GM10248 (cell line): ENCODE results near the gene FHIP2A.
"Not testable (repeated sequence)": the region's sequence is repeated elsewhere in the genome, so short reads cannot be mapped to it uniquely, and the experiment has no call there.

ENCODE experiments used
- CTCF ChIA-PET: fragments of 300-600 bp; sonication (Branson Sonifier 250); formaldehyde crosslinking; extraction: SDS; loops from one replicate; lab custom pipeline; 2021; ENCODE audit warnings: antibody characterized with exemption; lab: Yijun Ruan, JAX
- POLR2A ChIA-PET: fragments of 350-650 bp; sonication (Branson Sonifier 250); formaldehyde crosslinking; extraction: SDS; loops from one replicate; lab custom pipeline; 2020; ENCODE audit warnings: antibody characterized with exemption; lab: Yijun Ruan, JAX
- DNase-seq: peaks from one replicate; pipeline ENCODE4 v3.0.0; 2012; ENCODE audit errors: extremely low spot score
- CTCF ChIP-seq: IDR thresholded peaks from 2 replicates; pipeline ENCODE4 v1.5.1; 2012; ENCODE audit warnings: mild to moderate bottlenecking, low read depth; ENCODE audit errors: extremely low read depth, missing control alignments, control extremely low read depth

Gene FHIP2A

GRCh38 chr10:114780577-114781184, 40.9 kb upstream of the FHIP2A start:
- ChIA-PET POLR2A (no interaction called here), CTCF (interaction anchor here (1.0 kb wide), 1 partner anchor 12 kb away, joined by 3 read pairs; no protein-coding TSS in a partner anchor)
- TF ChIP-seq CTCF: no peak
- DNase-seq: no peak

DNA sequence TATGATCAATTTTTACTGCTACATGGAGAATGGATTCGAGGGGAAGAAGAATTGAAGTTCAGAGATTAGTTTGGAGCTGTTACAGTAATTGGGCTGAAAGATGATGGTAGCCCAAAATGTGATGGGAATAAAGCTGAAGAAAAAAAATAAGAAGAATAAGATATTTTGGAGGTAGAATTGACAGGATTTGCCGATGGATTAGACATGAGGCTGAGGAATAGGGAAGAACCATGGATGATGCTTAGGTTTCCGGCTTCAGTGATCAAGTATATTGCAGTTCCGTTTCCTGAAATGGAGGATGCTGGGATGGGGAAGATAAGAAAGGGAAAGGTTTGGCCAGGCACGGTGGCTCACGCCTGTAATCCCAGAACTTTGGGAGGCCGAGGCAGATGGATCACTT, 38.9 kb upstream of the FHIP2A start:
- CTCF ChIA-PET: interaction anchor here (1.0 to 2.0 kb wide), 3 partner anchors 9 to 311 kb away, joined by 3 to 4 read pairs (median 4); no protein-coding TSS in a partner anchor
- POLR2A ChIA-PET: no interaction called here
- no peak for DNase-seq
- TF ChIP-seq CTCF: no peak

- no peak for DNase-seq
- no peak for TF ChIP-seq CTCF
- CTCF ChIA-PET: interaction anchor here (1.0 to 3.0 kb wide), 4 partner anchors 8 to 480 kb away, joined by 3 to 14 read pairs (median 4); no protein-coding TSS in a partner anchor
- POLR2A ChIA-PET: no interaction called here
Observed at GRCh38 chr10:114783686-114784085, 37.9 kb upstream of the FHIP2A start.

DNA sequence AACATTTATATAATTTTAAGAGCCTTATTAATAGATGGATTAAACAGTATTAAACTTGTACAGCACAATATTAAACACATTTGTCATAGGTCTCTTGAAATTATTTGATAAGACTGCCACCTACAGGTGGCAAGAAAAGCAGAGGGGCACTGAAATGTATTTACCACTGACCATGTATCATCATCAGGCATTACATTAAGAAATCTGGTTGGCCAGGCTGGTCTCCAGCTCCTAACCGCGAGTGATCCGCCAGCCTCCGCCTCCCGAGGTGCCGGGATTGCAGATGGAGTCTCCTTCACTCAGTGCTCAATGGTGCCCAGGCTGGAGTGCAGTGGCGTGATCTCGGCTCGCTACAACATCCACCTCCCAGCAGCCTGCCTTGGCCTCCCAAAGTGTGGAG, 35.1 kb upstream of the FHIP2A start:
- CTCF ChIA-PET: interaction anchor here (0.8 to 3.0 kb wide), 10 partner anchors 11 to 483 kb away, joined by 3 to 14 read pairs (median 4); no protein-coding TSS in a partner anchor
- POLR2A ChIA-PET: not testable (repeated sequence)

DNA sequence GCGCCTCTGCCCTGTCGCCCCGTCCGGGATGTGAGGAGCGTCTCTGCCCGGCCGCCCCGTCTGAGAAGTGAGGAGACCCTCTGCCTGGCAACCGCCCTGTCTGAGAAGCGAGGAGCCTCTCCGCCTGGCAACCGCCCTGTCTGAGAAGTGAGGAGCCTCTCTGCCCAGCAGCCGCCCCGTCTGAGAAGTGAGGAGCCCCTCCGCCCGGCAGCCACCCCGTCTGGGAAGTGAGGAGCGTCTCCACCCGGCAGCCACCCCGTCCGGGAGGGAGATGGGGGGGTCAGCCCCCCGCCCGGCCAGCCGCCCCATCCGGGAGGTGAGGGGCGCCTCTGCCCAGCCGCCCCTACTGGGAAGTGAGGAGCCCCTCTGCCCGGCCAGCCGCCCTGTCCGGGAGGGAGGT, 34.4 kb upstream of the FHIP2A start:
- POLR2A ChIA-PET, DNase-seq: not testable (repeated sequence)
- CTCF ChIA-PET: interaction anchor here (1.3 to 1.8 kb wide), 2 partner anchors 233 to 480 kb away, joined by 4 to 5 read pairs; no protein-coding TSS in a partner anchor

More for the DNA sequence above, 35.1 kb upstream of the FHIP2A start:
- peak; percentile 55 for DNase-seq
- peak; percentile 71 for TF ChIP-seq CTCF

- TF ChIP-seq CTCF: no peak
- ChIA-PET POLR2A (no interaction called here), CTCF (interaction anchor here (0.9 kb wide), 1 partner anchor 8 kb away, joined by 4 read pairs; no protein-coding TSS in a partner anchor)
- no peak for DNase-seq
Observed at GRCh38 chr10:114791768-114792167, 29.8 kb upstream of the FHIP2A start.

DNA sequence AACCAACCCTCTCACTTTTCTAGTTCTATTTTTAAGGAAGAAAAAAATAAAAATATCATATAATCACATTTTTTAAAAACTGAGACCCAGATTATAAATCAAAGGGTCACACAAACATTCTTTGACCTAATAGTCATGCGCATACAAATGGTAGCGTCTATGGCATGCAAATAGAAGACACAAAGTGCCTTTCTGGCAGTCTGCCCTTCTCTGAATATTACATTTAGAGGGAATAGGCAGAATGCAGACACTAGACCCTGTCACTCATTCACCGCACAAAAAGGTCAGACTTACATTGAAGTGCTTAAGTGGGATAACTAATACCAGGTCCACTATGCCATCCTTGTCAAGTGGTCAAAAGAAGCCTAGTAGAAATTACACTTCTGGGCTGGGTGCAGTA, 26.5 kb upstream of the FHIP2A start:
- POLR2A ChIA-PET: no interaction called here
- TF ChIP-seq CTCF: no peak
- CTCF ChIA-PET: no interaction called here
- DNase-seq: no peak
